Measurements from ENCODE around the gene RASSF3.

- TF ChIP-seq CTCF (IDR thresholded peaks at IDR 0.05; ENCODE audit: insufficient read depth, low read length) (no peak), POLR2AphosphoS5 (IDR thresholded peaks at IDR 0.05; ENCODE audit: low read depth) (no peak), REST (IDR thresholded peaks at IDR 0.05; ENCODE audit: insufficient replicate concordance, low read depth) (no peak), GABPA (IDR thresholded peaks at IDR 0.05; ENCODE audit: low read depth) (no peak), SPI1 (IDR thresholded peaks at IDR 0.05; ENCODE audit: borderline replicate concordance, low read depth) (0 out of 2 replicates have a peak, but pooled peaks have one; percentile 11)
Observed at GRCh38 chr12:64672925-64673409, 62.7 kb downstream of the RASSF3 start.

All from HL-60 (cell line).